WTC11 (cell line): ENCODE measurements around the gene RABGEF1. TPM values are rescaled to one million over a fixed set of nuclear protein-coding genes. Genes with fewer than 3 reads are reported as not detected.

Experiments
- ATAC-seq: fragments of 200-7000 bp; cut with Tn5 transposase; 2 replicates; pipeline ENCODE4 v1.10.0; 2021; ENCODE audit warnings: mild to moderate bottlenecking, moderate library complexity
- CTCF ChIA-PET: fragments of 300-600 bp; sonication (Branson Sonifier 250); formaldehyde crosslinking; loops from one replicate; lab custom pipeline; 2021; ENCODE audit warnings: antibody characterized with exemption; lab: Charles Lee
- POLR2A ChIA-PET: fragments of 350-600 bp; sonication (Branson Sonifier 250); formaldehyde crosslinking; loops from one replicate; lab custom pipeline; 2021; ENCODE audit warnings: antibody characterized with exemption; lab: Charles Lee
- DNase-seq: peaks from one replicate; pipeline ENCODE4 v3.0.0; 2021; ENCODE audit warnings: low spot score
- H3K27ac Mint-ChIP-seq: 2 replicates; pipeline ENCODE4 v1.8.0; 2021; ENCODE audit warnings: mixed read lengths
- H3K27me3 Mint-ChIP-seq: 2 replicates; pipeline ENCODE4 v1.8.0; 2021; ENCODE audit warnings: low read depth, mild to moderate bottlenecking, moderate library complexity, mixed read lengths
- H3K36me3 Mint-ChIP-seq: 2 replicates; pipeline ENCODE4 v1.8.0; 2021; ENCODE audit warnings: mixed read lengths
- H3K4me1 Mint-ChIP-seq: 2 replicates; pipeline ENCODE4 v1.8.0; 2022; ENCODE audit warnings: mixed read lengths
- H3K4me3 Mint-ChIP-seq: 2 replicates; pipeline ENCODE4 v1.8.0; 2021; ENCODE audit warnings: mild to moderate bottlenecking, moderate library complexity, mixed read lengths
- H3K9me3 Mint-ChIP-seq: 2 replicates; pipeline ENCODE4 v1.8.0; 2021; ENCODE audit warnings: mixed read lengths
- ATF1 ChIP-seq: sonication (generic); formaldehyde crosslinking; IDR thresholded peaks from 2 replicates; pipeline ENCODE4 v1.8.1; 2023; ENCODE audit warnings: mild to moderate bottlenecking, moderate library complexity, missing genetic modification reagents
- CREM ChIP-seq: sonication (generic); formaldehyde crosslinking; IDR thresholded peaks from 2 replicates; pipeline ENCODE4 v1.8.1; 2022; ENCODE audit warnings: mild to moderate bottlenecking, missing genetic modification reagents, moderate library complexity
- FOXJ3 ChIP-seq: sonication (generic); formaldehyde crosslinking; IDR thresholded peaks from 2 replicates; pipeline ENCODE4 v1.9.0; 2021; ENCODE audit warnings: missing genetic modification reagents, mild to moderate bottlenecking, borderline replicate concordance
- IRF2 ChIP-seq: sonication (generic); formaldehyde crosslinking; IDR thresholded peaks from 2 replicates; pipeline ENCODE4 v1.8.0; 2022; ENCODE audit warnings: low read depth, missing genetic modification reagents, borderline replicate concordance
- MXD4 ChIP-seq: fragments of 250-450 bp; sonication (Bioruptor Pico); IDR thresholded peaks from 2 replicates; pipeline ENCODE4 v1.8.0; 2021; ENCODE audit warnings: mild to moderate bottlenecking, moderate library complexity, borderline replicate concordance
- NFATC4 ChIP-seq: fragments of 250-450 bp; sonication (Bioruptor Pico); IDR thresholded peaks from 2 replicates; pipeline ENCODE4 v1.9.0; 2021; ENCODE audit warnings: mild to moderate bottlenecking
- PRRX2 ChIP-seq: fragments of 250-450 bp; sonication (Bioruptor Pico); IDR thresholded peaks from 2 replicates; pipeline ENCODE4 v1.8.0; 2021; ENCODE audit warnings: mild to moderate bottlenecking
- RORB ChIP-seq: fragments of 250-450 bp; sonication (Bioruptor Pico); IDR thresholded peaks from 2 replicates; pipeline ENCODE4 v1.9.0; 2021; ENCODE audit warnings: mild to moderate bottlenecking
- SMAD3 ChIP-seq: sonication (generic); formaldehyde crosslinking; IDR thresholded peaks from 2 replicates; pipeline ENCODE4 v1.8.0; 2022; ENCODE audit warnings: missing genetic modification reagents, mild to moderate bottlenecking, borderline replicate concordance
- TEAD4 ChIP-seq: sonication (generic); formaldehyde crosslinking; IDR thresholded peaks from 2 replicates; pipeline ENCODE4 v1.8.0; 2022; ENCODE audit warnings: mild to moderate bottlenecking, missing genetic modification reagents
- ZNF232 ChIP-seq: sonication (generic); formaldehyde crosslinking; IDR thresholded peaks from 2 replicates; pipeline ENCODE4 v1.8.0; 2022; ENCODE audit warnings: mild to moderate bottlenecking, missing genetic modification reagents
- ZNF317 ChIP-seq: sonication (generic); formaldehyde crosslinking; IDR thresholded peaks from 2 replicates; pipeline ENCODE4 v1.8.1; 2023; ENCODE audit warnings: low read depth, mild to moderate bottlenecking, moderate library complexity, missing genetic modification reagents, borderline replicate concordance
- ZNF671 ChIP-seq: fragments of 250-450 bp; sonication (Bioruptor Pico); IDR thresholded peaks from 2 replicates; pipeline ENCODE4 v1.8.0; 2021; ENCODE audit warnings: mild to moderate bottlenecking
- total RNA-seq: library from RNA; stranded (reverse); gene quantifications from 3 replicates; pipeline ENCODE4 v1.2.3, GENCODE V29; 2021
- TF ChIP-seq, protein P1 (sequence below): sonication (generic); formaldehyde crosslinking; IDR thresholded peaks from 2 replicates; pipeline ENCODE4 v1.8.1; 2023; ENCODE audit warnings: mild to moderate bottlenecking, missing genetic modification reagents
- TF ChIP-seq, protein P2 (sequence below): sonication (generic); formaldehyde crosslinking; IDR thresholded peaks from 2 replicates; pipeline ENCODE4 v1.8.1; 2022; ENCODE audit warnings: mild to moderate bottlenecking, missing genetic modification reagents, moderate library complexity, borderline replicate concordance
- TF ChIP-seq, protein P3 (sequence below): sonication (generic); formaldehyde crosslinking; IDR thresholded peaks from 2 replicates; pipeline ENCODE4 v1.8.0; 2022; ENCODE audit warnings: mild to moderate bottlenecking, missing genetic modification reagents
- TF ChIP-seq, protein P4 (sequence below): sonication (generic); formaldehyde crosslinking; IDR thresholded peaks from 2 replicates; pipeline ENCODE4 v1.8.1; 2023; ENCODE audit warnings: mild to moderate bottlenecking, missing genetic modification reagents, moderate library complexity
- TF ChIP-seq, protein P5 (sequence below): sonication (generic); formaldehyde crosslinking; IDR thresholded peaks from 2 replicates; pipeline ENCODE4 v1.8.0; 2022; ENCODE audit warnings: mild to moderate bottlenecking, missing genetic modification reagents
- TF ChIP-seq, protein P6 (sequence below): sonication (generic); formaldehyde crosslinking; IDR thresholded peaks from 2 replicates; pipeline ENCODE4 v1.8.0; 2023; ENCODE audit warnings: missing genetic modification reagents
- TF ChIP-seq, protein P7 (sequence below): fragments of 250-450 bp; sonication (Bioruptor Pico); IDR thresholded peaks from 2 replicates; pipeline ENCODE4 v1.9.0; 2021; ENCODE audit warnings: moderate library complexity, mild to moderate bottlenecking, inconsistent platforms, borderline replicate concordance
- TF ChIP-seq, protein P8 (sequence below): sonication (generic); formaldehyde crosslinking; IDR thresholded peaks from 2 replicates; pipeline ENCODE4 v1.8.1; 2023; ENCODE audit warnings: mild to moderate bottlenecking, moderate library complexity, missing genetic modification reagents

The RABGEF1 gene
- total RNA-seq, 1 experiment from 2014 or later: 18.1 TPM

DNA sequence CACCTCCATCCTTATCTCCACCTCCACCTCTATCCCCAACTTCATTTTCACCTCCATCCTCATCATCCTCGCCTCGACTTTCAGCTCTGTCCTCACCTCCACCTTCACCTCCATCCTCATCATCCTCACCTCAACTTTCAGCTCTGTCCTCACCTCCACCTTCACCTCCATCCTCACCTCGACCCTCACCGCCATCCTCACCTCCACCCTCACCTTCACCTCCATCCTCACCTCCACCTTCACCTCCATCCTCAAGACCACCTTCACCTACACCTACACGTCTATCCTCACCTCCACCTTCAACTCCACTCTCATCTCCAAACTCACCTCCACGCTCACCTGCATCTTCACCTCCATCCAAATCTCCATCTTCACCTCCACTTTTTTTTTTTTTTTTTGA is 12.0 kb upstream of the RABGEF1 start (continued):
- no peak for TF ChIP-seq PRRX2 (CRISPR knock-in tag)

DNA sequence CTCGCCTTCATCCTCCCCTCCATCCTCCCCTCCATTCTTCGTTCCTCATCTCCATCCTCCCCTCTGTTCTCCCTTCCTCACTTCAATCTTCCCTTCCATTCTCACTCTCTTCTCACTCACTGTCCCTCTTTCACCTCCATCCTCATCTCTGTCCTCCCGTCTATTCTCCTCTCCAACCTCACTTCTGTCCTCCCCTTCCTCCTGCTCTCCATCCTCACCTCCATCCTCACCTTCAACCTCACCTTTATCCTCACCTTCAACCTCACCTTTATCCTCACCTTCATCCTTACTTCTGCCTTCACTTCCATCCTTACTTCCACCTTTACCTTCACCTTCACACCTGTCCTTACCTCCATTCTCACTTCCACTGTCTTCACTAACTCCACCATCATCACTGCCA is 11.3 kb upstream of the RABGEF1 start:
- peaks cover 18% of the 10 kb centered on the region for H3K36me3 Mint-ChIP-seq
- ATAC-seq: no peak
- POLR2A ChIA-PET: no interaction called here
- CTCF ChIA-PET: no interaction called here
- peaks cover 27% of the 10 kb centered on the region for H3K9me3 Mint-ChIP-seq
- H3K27me3 Mint-ChIP-seq: peaks cover 12% of the 10 kb centered on the region
- TF ChIP-seq, protein P1, sequence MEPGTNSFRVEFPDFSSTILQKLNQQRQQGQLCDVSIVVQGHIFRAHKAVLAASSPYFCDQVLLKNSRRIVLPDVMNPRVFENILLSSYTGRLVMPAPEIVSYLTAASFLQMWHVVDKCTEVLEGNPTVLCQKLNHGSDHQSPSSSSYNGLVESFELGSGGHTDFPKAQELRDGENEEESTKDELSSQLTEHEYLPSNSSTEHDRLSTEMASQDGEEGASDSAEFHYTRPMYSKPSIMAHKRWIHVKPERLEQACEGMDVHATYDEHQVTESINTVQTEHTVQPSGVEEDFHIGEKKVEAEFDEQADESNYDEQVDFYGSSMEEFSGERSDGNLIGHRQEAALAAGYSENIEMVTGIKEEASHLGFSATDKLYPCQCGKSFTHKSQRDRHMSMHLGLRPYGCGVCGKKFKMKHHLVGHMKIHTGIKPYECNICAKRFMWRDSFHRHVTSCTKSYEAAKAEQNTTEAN (CRISPR knock-in tag): no peak
- TF ChIP-seq, protein P2, sequence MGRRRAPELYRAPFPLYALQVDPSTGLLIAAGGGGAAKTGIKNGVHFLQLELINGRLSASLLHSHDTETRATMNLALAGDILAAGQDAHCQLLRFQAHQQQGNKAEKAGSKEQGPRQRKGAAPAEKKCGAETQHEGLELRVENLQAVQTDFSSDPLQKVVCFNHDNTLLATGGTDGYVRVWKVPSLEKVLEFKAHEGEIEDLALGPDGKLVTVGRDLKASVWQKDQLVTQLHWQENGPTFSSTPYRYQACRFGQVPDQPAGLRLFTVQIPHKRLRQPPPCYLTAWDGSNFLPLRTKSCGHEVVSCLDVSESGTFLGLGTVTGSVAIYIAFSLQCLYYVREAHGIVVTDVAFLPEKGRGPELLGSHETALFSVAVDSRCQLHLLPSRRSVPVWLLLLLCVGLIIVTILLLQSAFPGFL (CRISPR knock-in tag): no peak
- TF ChIP-seq, protein P3, sequence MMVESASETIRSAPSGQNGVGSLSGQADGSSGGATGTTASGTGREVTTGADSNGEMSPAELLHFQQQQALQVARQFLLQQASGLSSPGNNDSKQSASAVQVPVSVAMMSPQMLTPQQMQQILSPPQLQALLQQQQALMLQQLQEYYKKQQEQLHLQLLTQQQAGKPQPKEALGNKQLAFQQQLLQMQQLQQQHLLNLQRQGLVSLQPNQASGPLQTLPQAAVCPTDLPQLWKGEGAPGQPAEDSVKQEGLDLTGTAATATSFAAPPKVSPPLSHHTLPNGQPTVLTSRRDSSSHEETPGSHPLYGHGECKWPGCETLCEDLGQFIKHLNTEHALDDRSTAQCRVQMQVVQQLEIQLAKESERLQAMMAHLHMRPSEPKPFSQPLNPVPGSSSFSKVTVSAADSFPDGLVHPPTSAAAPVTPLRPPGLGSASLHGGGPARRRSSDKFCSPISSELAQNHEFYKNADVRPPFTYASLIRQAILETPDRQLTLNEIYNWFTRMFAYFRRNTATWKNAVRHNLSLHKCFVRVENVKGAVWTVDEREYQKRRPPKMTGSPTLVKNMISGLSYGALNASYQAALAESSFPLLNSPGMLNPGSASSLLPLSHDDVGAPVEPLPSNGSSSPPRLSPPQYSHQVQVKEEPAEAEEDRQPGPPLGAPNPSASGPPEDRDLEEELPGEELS (CRISPR knock-in tag): no peak
- TF ChIP-seq IRF2 (CRISPR knock-in tag) (no peak), FOXJ3 (CRISPR knock-in tag) (no peak), SMAD3 (CRISPR knock-in tag) (no peak), MXD4 (no peak), RORB (no peak), NFATC4 (no peak)
- TF ChIP-seq, protein P4, sequence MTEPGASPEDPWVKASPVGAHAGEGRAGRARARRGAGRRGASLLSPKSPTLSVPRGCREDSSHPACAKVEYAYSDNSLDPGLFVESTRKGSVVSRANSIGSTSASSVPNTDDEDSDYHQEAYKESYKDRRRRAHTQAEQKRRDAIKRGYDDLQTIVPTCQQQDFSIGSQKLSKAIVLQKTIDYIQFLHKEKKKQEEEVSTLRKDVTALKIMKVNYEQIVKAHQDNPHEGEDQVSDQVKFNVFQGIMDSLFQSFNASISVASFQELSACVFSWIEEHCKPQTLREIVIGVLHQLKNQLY: no peak
- TF ChIP-seq, protein P5, sequence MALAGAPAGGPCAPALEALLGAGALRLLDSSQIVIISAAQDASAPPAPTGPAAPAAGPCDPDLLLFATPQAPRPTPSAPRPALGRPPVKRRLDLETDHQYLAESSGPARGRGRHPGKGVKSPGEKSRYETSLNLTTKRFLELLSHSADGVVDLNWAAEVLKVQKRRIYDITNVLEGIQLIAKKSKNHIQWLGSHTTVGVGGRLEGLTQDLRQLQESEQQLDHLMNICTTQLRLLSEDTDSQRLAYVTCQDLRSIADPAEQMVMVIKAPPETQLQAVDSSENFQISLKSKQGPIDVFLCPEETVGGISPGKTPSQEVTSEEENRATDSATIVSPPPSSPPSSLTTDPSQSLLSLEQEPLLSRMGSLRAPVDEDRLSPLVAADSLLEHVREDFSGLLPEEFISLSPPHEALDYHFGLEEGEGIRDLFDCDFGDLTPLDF: no peak
- TF ChIP-seq, all 79 proteins: peak for 0
- Mint-ChIP-seq H3K4me1 (no peaks in the 10 kb centered on the region), H3K4me3 (no peak overlapping the region), H3K27ac (no peak overlapping the region)
- DNase-seq: no peak

DNA sequence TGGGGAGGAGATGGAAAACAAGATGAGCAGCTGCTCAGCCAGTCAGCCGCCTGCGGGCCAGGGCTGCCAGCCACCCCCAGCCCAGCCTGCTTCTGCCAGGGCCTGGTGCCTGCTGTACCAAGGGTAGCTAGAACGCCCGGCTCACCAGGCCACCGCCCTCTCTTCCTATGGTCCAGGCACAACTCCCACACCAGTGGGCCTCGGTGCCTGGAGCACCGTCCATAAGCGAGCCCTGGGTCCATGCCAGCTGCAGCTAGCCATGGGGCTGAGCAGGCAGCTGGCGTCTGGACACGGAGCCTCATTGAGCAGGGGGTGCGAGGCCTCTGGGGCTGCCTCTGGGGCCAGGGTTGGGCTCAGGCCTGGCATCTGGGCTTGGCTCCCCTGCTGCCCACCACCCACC is 8.5 kb upstream of the RABGEF1 start:
- Mint-ChIP-seq H3K9me3 (peaks cover 30% of the 10 kb centered on the region), H3K36me3 (peaks cover 20% of the 10 kb centered on the region), H3K4me3 (no peak overlapping the region), H3K27me3 (peaks cover 8% of the 10 kb centered on the region), H3K27ac (no peak overlapping the region), H3K4me1 (no peaks in the 10 kb centered on the region)
- TF ChIP-seq ZNF317 (CRISPR knock-in tag) (0 out of 2 replicates have a peak, but pooled peaks have one; percentile 8), CREM (CRISPR knock-in tag) (no peak)
- ChIA-PET CTCF (interaction anchor here (0.5 to 0.6 kb wide), 2 partner anchors 54 to 667 kb away, joined by 4 read pairs; no protein-coding TSS in a partner anchor), POLR2A (no interaction called here)
- no peak for DNase-seq
- no peak for ATAC-seq

DNA sequence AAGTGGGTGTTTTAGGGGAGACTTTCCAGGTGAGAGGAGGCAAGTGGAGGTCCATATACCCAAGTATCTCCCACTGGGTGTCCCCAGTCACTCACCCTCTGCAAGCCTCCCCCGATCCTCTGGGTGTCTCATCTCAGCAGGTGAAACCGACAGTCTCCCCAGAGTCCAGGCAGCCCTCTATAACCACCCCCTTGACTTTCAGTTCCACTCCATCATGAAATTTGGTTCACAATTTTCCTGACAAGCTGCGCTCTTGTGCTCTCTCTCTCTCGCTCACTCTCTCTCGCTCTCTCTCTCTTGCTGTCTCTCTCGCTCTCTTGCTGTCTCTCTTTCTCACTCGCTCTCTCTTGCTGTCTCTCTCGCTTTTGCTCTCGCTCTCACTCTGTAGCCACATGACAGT is 8.1 kb upstream of the RABGEF1 start:
- peaks cover 20% of the 10 kb centered on the region for H3K36me3 Mint-ChIP-seq
- peak overlapping the region; percentile 34; the same call in 1 of the 2 replicates for H3K27ac Mint-ChIP-seq
- DNase-seq (no peak), ATAC-seq (no peak)
- POLR2A ChIA-PET: no interaction called here
- H3K9me3 Mint-ChIP-seq: peaks cover 30% of the 10 kb centered on the region
- peaks cover under 1% of the 10 kb centered on the region; the same call in 1 of the 2 replicates for H3K4me1 Mint-ChIP-seq
- peaks cover 8% of the 10 kb centered on the region for H3K27me3 Mint-ChIP-seq
- CTCF ChIA-PET: interaction anchor here (0.5 kb wide), 1 partner anchor 54 kb away, joined by 4 read pairs; no protein-coding TSS in a partner anchor
- no peak overlapping the region for H3K4me3 Mint-ChIP-seq
- TF ChIP-seq, protein P6, sequence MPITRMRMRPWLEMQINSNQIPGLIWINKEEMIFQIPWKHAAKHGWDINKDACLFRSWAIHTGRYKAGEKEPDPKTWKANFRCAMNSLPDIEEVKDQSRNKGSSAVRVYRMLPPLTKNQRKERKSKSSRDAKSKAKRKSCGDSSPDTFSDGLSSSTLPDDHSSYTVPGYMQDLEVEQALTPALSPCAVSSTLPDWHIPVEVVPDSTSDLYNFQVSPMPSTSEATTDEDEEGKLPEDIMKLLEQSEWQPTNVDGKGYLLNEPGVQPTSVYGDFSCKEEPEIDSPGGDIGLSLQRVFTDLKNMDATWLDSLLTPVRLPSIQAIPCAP: no peak
- TF ChIP-seq ATF1 (no peak), TEAD4 (CRISPR knock-in tag) (no peak), ZNF671 (no peak), SMAD3 (CRISPR knock-in tag) (no peak), ZNF232 (CRISPR knock-in tag) (no peak)
- TF ChIP-seq, protein P7, sequence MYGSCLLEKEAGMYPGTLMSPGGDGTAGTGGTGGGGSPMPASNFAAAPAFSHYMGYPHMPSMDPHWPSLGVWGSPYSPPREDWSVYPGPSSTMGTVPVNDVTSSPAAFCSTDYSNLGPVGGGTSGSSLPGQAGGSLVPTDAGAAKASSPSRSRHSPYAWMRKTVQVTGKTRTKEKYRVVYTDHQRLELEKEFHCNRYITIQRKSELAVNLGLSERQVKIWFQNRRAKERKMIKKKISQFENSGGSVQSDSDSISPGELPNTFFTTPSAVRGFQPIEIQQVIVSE (CRISPR knock-in tag): no peak
- TF ChIP-seq, protein P8, sequence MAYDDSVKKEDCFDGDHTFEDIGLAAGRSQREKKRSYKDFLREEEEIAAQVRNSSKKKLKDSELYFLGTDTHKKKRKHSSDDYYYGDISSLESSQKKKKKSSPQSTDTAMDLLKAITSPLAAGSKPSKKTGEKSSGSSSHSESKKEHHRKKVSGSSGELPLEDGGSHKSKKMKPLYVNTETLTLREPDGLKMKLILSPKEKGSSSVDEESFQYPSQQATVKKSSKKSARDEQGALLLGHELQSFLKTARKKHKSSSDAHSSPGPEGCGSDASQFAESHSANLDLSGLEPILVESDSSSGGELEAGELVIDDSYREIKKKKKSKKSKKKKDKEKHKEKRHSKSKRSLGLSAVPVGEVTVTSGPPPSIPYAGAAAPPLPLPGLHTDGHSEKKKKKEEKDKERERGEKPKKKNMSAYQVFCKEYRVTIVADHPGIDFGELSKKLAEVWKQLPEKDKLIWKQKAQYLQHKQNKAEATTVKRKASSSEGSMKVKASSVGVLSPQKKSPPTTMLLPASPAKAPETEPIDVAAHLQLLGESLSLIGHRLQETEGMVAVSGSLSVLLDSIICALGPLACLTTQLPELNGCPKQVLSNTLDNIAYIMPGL (CRISPR knock-in tag): no peak
